GM23338 (cell line): ENCODE results near the gene LIAS. TPM values are rescaled to one million over a fixed set of nuclear protein-coding genes. Genes with fewer than 3 reads are reported as not detected.

ENCODE experiments used
- ATAC-seq: fragments of 200-7000 bp; cut with Tn5 transposase; 3 replicates; pipeline ENCODE4 v1.9.1; 2020
- DNase-seq: peaks from one replicate; pipeline ENCODE4 v3.0.0-alpha.2; 2015; ENCODE audit warnings: low spot score
- H2AFZ ChIP-seq: fragments of 200-600 bp; sonication (generic); 2 replicates; pipeline ENCODE4 v1.8.0; 2016; ENCODE audit warnings: antibody characterized with exemption, mild to moderate bottlenecking, moderate library complexity
- H3F3A ChIP-seq: fragments of 200-600 bp; sonication (generic); replicated peaks from 2 replicates; pipeline ENCODE4 v1.8.0; 2017; ENCODE audit warnings: antibody characterized with exemption, mixed run types, low read depth
- H3K27ac ChIP-seq: fragments of 200-600 bp; sonication (generic); 2 replicates; pipeline ENCODE4 v1.6.1; 2016; ENCODE audit warnings: low read depth
- H3K27me3 ChIP-seq: fragments of 200-600 bp; sonication (generic); 2 replicates; pipeline ENCODE4 v1.8.0; 2016; ENCODE audit warnings: mild to moderate bottlenecking, mixed run types, moderate library complexity; ENCODE audit not compliant: insufficient read depth
- H3K36me3 ChIP-seq: fragments of 200-600 bp; sonication (generic); 2 replicates; pipeline ENCODE4 v1.8.0; 2016; ENCODE audit warnings: mild to moderate bottlenecking; ENCODE audit not compliant: insufficient read depth
- H3K4me1 ChIP-seq: fragments of 200-600 bp; sonication (generic); 2 replicates; pipeline ENCODE4 v1.8.0; 2016; ENCODE audit warnings: mild to moderate bottlenecking, moderate library complexity; ENCODE audit not compliant: insufficient read depth
- H3K4me2 ChIP-seq: fragments of 200-600 bp; sonication (generic); 2 replicates; pipeline ENCODE4 v1.7.1; 2017; ENCODE audit warnings: mixed run types
- H3K4me3 ChIP-seq: fragments of 200-600 bp; sonication (generic); 2 replicates; pipeline ENCODE4 v1.6.1; 2016; ENCODE audit warnings: mixed run types
- H3K79me2 ChIP-seq: fragments of 200-600 bp; sonication (generic); replicated peaks from 2 replicates; pipeline ENCODE4 v1.8.0; 2017; ENCODE audit warnings: mild to moderate bottlenecking; ENCODE audit not compliant: insufficient read depth
- H3K9me2 ChIP-seq: fragments of 200-600 bp; sonication (generic); 2 replicates; pipeline ENCODE4 v1.8.0; 2017; ENCODE audit not compliant: insufficient read depth
- H4K20me1 ChIP-seq: fragments of 200-600 bp; sonication (generic); replicated peaks from 2 replicates; pipeline ENCODE4 v1.8.0; 2017; ENCODE audit warnings: mild to moderate bottlenecking; ENCODE audit not compliant: insufficient read depth
- H3K27ac Mint-ChIP-seq: 2 replicates; pipeline ENCODE4 v1.8.0; 2020; ENCODE audit warnings: inconsistent platforms, mild to moderate bottlenecking, moderate library complexity, mixed read lengths
- H3K27me3 Mint-ChIP-seq: 3 replicates; pipeline ENCODE4 v1.8.0; 2022; ENCODE audit warnings: low read depth, mild to moderate bottlenecking, moderate library complexity, mixed read lengths, inconsistent platforms; ENCODE audit not compliant: insufficient read depth, poor library complexity
- H3K36me3 Mint-ChIP-seq: 3 replicates; pipeline ENCODE4 v1.8.0; 2021; ENCODE audit warnings: low read depth, mild to moderate bottlenecking, inconsistent platforms, moderate library complexity, mixed read lengths
- H3K4me1 Mint-ChIP-seq: 3 replicates; pipeline ENCODE4 v1.8.0; 2020; ENCODE audit warnings: mild to moderate bottlenecking, inconsistent platforms, mixed read lengths
- H3K4me3 Mint-ChIP-seq: 3 replicates; pipeline ENCODE4 v1.8.0; 2021; ENCODE audit warnings: moderate library complexity, mild to moderate bottlenecking, inconsistent platforms, mixed read lengths
- H3K9me3 Mint-ChIP-seq: 3 replicates; pipeline ENCODE4 v1.8.0; 2020; ENCODE audit warnings: moderate library complexity, mild to moderate bottlenecking, inconsistent platforms, mixed read lengths
- CTCF ChIP-seq, 2 experiments: fragments of 200-600 bp in 1 of 2; sonication (generic) in 1 of 2; conservative IDR thresholded peaks; 2 replicates each; pipeline versions ENCODE4 v1.5.1 to v1.6.1; 2016 to 2017; ENCODE audit warnings: antibody characterized with exemption in 2 of 2, low read depth in 2 of 2, mild to moderate bottlenecking in 2 of 2, moderate library complexity in 1 of 2
- ETS1 ChIP-seq: IDR thresholded peaks from 2 replicates; pipeline ENCODE4 v1.6.1; 2016; ENCODE audit warnings: antibody characterized with exemption
- NANOG ChIP-seq: IDR thresholded peaks from 2 replicates; pipeline ENCODE4 v1.6.1; 2016; ENCODE audit warnings: antibody characterized with exemption, borderline replicate concordance
- STAT1 ChIP-seq: IDR thresholded peaks from one replicate; pipeline ENCODE4 v1.6.1; 2016; ENCODE audit warnings: antibody characterized with exemption; ENCODE audit not compliant: unreplicated experiment
- ZNF114 ChIP-seq: fragments of 250-450 bp; sonication (Bioruptor Pico); IDR thresholded peaks from 2 replicates; pipeline ENCODE4 v1.5.0; 2020; ENCODE audit warnings: mild to moderate bottlenecking, moderate library complexity
- ZNF331 ChIP-seq: fragments of 250-450 bp; sonication (Bioruptor Pico); IDR thresholded peaks from 2 replicates; pipeline ENCODE4 v1.5.0; 2020; ENCODE audit warnings: low read depth, mild to moderate bottlenecking, moderate library complexity
- polyA plus RNA-seq: library from polyadenylated mRNA; unstranded; fragments of >200 nt; fragmentation: Nextera tagmentation; extraction: Ambion mirVana; gene quantifications from 2 replicates; pipeline ENCODE4 v1.2.1, GENCODE V29; 2016
- total RNA-seq: library from RNA; depleted of rRNA; stranded (reverse); fragments of >200 nt; shearing (Covaris generic); gene quantifications from 2 replicates; pipeline ENCODE4 v1.2.3, GENCODE V29; 2014
- TF ChIP-seq, protein P1 (sequence below): fragments of 250-450 bp; sonication (Bioruptor Pico); IDR thresholded peaks from 2 replicates; pipeline ENCODE4 v1.5.0; 2020; ENCODE audit warnings: mild to moderate bottlenecking, moderate library complexity

LIAS gene
- total and polyA plus RNA-seq, 2 experiments from 2014 or later: 17.5 to 18.7 TPM

DNA sequence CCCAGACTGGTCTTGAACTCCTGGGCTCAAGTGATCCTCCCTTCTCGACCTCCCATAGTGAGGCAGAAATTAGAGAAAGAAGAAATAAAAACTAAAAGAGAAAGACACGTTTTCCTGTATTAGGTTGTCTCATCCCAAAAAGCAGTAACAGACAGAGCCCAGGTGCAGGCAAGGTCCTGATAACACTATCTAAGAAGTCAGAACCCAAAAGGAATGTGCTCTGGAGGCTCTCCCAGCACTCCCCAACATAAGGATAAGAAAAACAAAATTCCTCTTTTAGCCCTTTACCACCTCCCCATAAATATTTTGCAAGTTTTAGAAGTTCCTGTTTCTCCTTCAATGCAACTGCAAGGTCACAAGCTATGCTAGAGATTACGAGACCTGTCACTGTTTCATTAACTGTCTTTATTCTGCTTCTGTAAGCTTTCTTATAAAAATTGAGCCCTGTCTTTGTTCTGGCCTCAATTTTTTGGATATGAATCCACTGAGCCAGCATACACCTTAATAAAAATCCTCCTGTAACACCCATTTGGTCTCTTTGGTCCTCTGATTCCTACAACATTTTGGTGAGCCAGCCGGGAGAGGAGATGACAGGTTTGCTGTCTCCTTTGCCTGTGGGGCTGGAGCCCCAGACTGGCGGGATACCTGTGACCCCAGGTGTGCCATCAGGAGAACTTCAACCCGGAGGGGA, 25.9 kb downstream of the LIAS start:
- Histone ChIP-seq H3K79me2 (no peaks in the 10 kb centered on the region), H3F3A (no peaks in the 10 kb centered on the region), H3K9me2 (no peaks in the 10 kb centered on the region), H3K4me2 (no peak overlapping the region), H3K27me3 (no peaks in the 10 kb centered on the region), H3K36me3 (no peaks in the 10 kb centered on the region), H4K20me1 (no peaks in the 10 kb centered on the region), H3K4me3 (no peak overlapping the region), H3K4me1 (no peaks in the 10 kb centered on the region), H2AFZ (no peak overlapping the region), H3K27ac (no peak overlapping the region)
- no peaks in the 10 kb centered on the region for H3K4me1 Mint-ChIP-seq
- no peak for ATAC-seq
- peaks cover 9% of the 10 kb centered on the region for H3K36me3 Mint-ChIP-seq
- TF ChIP-seq CTCF (conservative IDR thresholded peaks at IDR 0.05; ENCODE audit: low read depth in 2 of 2): no peak
- TF ChIP-seq, protein P1, sequence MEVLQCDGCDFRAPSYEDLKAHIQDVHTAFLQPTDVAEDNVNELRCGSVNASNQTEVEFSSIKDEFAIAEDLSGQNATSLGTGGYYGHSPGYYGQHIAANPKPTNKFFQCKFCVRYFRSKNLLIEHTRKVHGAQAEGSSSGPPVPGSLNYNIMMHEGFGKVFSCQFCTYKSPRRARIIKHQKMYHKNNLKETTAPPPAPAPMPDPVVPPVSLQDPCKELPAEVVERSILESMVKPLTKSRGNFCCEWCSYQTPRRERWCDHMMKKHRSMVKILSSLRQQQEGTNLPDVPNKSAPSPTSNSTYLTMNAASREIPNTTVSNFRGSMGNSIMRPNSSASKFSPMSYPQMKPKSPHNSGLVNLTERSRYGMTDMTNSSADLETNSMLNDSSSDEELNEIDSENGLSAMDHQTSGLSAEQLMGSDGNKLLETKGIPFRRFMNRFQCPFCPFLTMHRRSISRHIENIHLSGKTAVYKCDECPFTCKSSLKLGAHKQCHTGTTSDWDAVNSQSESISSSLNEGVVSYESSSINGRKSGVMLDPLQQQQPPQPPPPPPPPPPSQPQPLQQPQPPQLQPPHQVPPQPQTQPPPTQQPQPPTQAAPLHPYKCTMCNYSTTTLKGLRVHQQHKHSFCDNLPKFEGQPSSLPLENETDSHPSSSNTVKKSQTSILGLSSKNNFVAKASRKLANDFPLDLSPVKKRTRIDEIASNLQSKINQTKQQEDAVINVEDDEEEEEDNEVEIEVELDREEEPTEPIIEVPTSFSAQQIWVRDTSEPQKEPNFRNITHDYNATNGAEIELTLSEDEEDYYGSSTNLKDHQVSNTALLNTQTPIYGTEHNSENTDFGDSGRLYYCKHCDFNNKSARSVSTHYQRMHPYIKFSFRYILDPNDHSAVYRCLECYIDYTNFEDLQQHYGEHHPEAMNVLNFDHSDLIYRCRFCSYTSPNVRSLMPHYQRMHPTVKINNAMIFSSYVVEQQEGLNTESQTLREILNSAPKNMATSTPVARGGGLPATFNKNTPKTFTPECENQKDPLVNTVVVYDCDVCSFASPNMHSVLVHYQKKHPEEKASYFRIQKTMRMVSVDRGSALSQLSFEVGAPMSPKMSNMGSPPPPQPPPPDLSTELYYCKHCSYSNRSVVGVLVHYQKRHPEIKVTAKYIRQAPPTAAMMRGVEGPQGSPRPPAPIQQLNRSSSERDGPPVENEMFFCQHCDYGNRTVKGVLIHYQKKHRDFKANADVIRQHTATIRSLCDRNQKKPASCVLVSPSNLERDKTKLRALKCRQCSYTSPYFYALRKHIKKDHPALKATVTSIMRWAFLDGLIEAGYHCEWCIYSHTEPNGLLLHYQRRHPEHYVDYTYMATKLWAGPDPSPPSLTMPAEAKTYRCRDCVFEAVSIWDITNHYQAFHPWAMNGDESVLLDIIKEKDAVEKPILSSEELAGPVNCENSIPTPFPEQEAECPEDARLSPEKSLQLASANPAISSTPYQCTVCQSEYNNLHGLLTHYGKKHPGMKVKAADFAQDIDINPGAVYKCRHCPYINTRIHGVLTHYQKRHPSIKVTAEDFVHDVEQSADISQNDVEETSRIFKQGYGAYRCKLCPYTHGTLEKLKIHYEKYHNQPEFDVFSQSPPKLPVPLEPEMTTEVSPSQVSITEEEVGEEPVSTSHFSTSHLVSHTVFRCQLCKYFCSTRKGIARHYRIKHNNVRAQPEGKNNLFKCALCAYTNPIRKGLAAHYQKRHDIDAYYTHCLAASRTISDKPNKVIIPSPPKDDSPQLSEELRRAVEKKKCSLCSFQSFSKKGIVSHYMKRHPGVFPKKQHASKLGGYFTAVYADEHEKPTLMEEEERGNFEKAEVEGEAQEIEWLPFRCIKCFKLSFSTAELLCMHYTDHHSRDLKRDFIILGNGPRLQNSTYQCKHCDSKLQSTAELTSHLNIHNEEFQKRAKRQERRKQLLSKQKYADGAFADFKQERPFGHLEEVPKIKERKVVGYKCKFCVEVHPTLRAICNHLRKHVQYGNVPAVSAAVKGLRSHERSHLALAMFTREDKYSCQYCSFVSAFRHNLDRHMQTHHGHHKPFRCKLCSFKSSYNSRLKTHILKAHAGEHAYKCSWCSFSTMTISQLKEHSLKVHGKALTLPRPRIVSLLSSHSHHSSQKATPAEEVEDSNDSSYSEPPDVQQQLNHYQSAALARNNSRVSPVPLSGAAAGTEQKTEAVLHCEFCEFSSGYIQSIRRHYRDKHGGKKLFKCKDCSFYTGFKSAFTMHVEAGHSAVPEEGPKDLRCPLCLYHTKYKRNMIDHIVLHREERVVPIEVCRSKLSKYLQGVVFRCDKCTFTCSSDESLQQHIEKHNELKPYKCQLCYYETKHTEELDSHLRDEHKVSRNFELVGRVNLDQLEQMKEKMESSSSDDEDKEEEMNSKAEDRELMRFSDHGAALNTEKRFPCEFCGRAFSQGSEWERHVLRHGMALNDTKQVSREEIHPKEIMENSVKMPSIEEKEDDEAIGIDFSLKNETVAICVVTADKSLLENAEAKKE (CRISPR knock-in tag): no peak
- no peak for TF ChIP-seq ETS1
- no peak for TF ChIP-seq STAT1
- TF ChIP-seq NANOG: no peak
- no peak for TF ChIP-seq ZNF114 (CRISPR knock-in tag)
- no peak for TF ChIP-seq ZNF331 (CRISPR knock-in tag)
- H3K27me3 Mint-ChIP-seq: peaks cover 3% of the 10 kb centered on the region
- peaks cover 15% of the 10 kb centered on the region for H3K9me3 Mint-ChIP-seq
- no peak for DNase-seq
- H3K27ac Mint-ChIP-seq: no peak overlapping the region
- H3K4me3 Mint-ChIP-seq: no peak overlapping the region
